Keratinocyte (primary cell): ENCODE measurements around the gene ZNF644. TPM values are rescaled to one million over a fixed set of nuclear protein-coding genes. Genes with fewer than 3 reads are reported as not detected.

ENCODE experiments used
- DNase-seq: peaks from one replicate; pipeline ENCODE4 v3.0.0-alpha.2; 2011; ENCODE audit warnings: low read depth, missing footprints, low spot score
- FAIRE-seq: peaks from 2 replicates; lab custom pipeline; 2011; peaks lifted over from hg19 to GRCh38; lab: Jason Lieb, UNC
- H2AFZ ChIP-seq: 2 replicates; pipeline ENCODE4 v1.6.0; 2012; ENCODE audit warnings: low read length, control low read depth, inconsistent platforms; ENCODE audit not compliant: control insufficient read depth
- H3K27ac ChIP-seq: 2 replicates; pipeline ENCODE4 v1.5.1; 2011; ENCODE audit warnings: low read length; ENCODE audit not compliant: control insufficient read depth, insufficient read depth
- H3K27me3 ChIP-seq: 3 replicates; pipeline ENCODE4 v1.6.0; 2011; ENCODE audit warnings: low read length; ENCODE audit not compliant: control insufficient read depth, insufficient read depth; ENCODE audit errors: extremely low read depth
- H3K36me3 ChIP-seq, 2 experiments: 2 replicates in 1 of 2; 3 replicates in 1 of 2; pipeline ENCODE4 v1.5.1; 2011; ENCODE audit warnings: low read length in 2 of 2, mild to moderate bottlenecking in 1 of 2; ENCODE audit not compliant: control insufficient read depth in 2 of 2, insufficient read depth in 2 of 2; ENCODE audit errors: extremely low read depth in 1 of 2
- H3K4me1 ChIP-seq: 3 replicates; pipeline ENCODE4 v1.5.1; 2011; ENCODE audit warnings: low read length; ENCODE audit not compliant: control insufficient read depth, insufficient read depth; ENCODE audit errors: extremely low read depth
- H3K4me2 ChIP-seq: 3 replicates; pipeline ENCODE4 v1.6.0; 2011; ENCODE audit warnings: low read depth, low read length; ENCODE audit not compliant: control insufficient read depth, insufficient read depth; ENCODE audit errors: extremely low read depth
- H3K4me3 ChIP-seq, 3 experiments: fragments of 200-600 bp in 1 of 3; sonication (generic) in 1 of 3; 2 replicates in 2 of 3; 3 replicates in 1 of 3; pipeline ENCODE4 v1.5.1; 2011 to 2016; ENCODE audit warnings: low read length in 3 of 3, mild to moderate bottlenecking in 3 of 3, control low read depth in 2 of 3, inconsistent platforms in 1 of 3, low read depth in 1 of 3, mixed read lengths in 1 of 3, mixed run types in 1 of 3, moderate library complexity in 1 of 3; ENCODE audit not compliant: control insufficient read depth in 2 of 3, insufficient read depth in 2 of 3; ENCODE audit errors: extremely low read depth in 1 of 3
- H3K79me2 ChIP-seq: 2 replicates; pipeline ENCODE4 v1.6.0; 2012; ENCODE audit warnings: low read length; ENCODE audit not compliant: control insufficient read depth, insufficient read depth
- H3K9ac ChIP-seq: 3 replicates; pipeline ENCODE4 v1.6.0; 2011; ENCODE audit warnings: low read length; ENCODE audit not compliant: control insufficient read depth, insufficient read depth; ENCODE audit errors: extremely low read depth
- H3K9me1 ChIP-seq: 3 replicates; pipeline ENCODE4 v1.6.0; 2011; ENCODE audit warnings: low read length; ENCODE audit not compliant: control insufficient read depth, insufficient read depth; ENCODE audit errors: extremely low read depth
- H3K9me3 ChIP-seq: 2 replicates; pipeline ENCODE4 v1.5.1; 2012; ENCODE audit warnings: low read depth, low read length; ENCODE audit not compliant: control insufficient read depth
- H4K20me1 ChIP-seq: 3 replicates; pipeline ENCODE4 v1.6.0; 2011; ENCODE audit warnings: low read length; ENCODE audit not compliant: control insufficient read depth, insufficient read depth; ENCODE audit errors: extremely low read depth
- CTCF ChIP-seq, 3 experiments: IDR thresholded peaks in 1 of 3; conservative IDR thresholded peaks in 1 of 3; optimal IDR thresholded peaks in 1 of 3; 2 replicates in 2 of 3; 3 replicates in 1 of 3; pipeline versions ENCODE3 to v1.5.1; 2011; ENCODE audit warnings: low read length in 3 of 3, mild to moderate bottlenecking in 3 of 3, moderate library complexity in 2 of 3, control low read depth in 1 of 3, inconsistent platforms in 1 of 3; ENCODE audit not compliant: insufficient read depth in 2 of 3; ENCODE audit errors: extremely low read depth in 1 of 3
- EZH2 ChIP-seq: IDR thresholded peaks from one replicate; pipeline ENCODE4 v1.6.1; 2012; ENCODE audit warnings: inconsistent platforms, mild to moderate bottlenecking, low read length, moderate library complexity
- dilution Hi-C: fragments of 300-500 bp; cut with MboI; formaldehyde crosslinking; loops from one replicate; pipeline ENCODE4 v1.7.0; 2020; ENCODE audit warnings: low sequenced_read_pairs; ENCODE audit not compliant: extremely low pct_ligation_motif_present
- polyA plus RNA-seq, 5 experiments: library from polyadenylated mRNA; depleted of rRNA in 3 of 5; stranded (reverse) in 3 of 5; stranded (forward) in 1 of 5; unstranded in 1 of 5; fragments of >200 nt; gene quantifications; 1 replicate in 1 of 5; 2 replicates in 3 of 5; 3 replicates in 1 of 5; pipeline versions ENCODE4 v1.2.1 to v1.2.3, GENCODE V29; 2011 to 2012; ENCODE audit warnings: missing spikeins in 2 of 5, low read depth in 1 of 5, low replicate concordance in 1 of 5

Gene ZNF644
- polyA plus RNA-seq, 1 donor (not counting 4 experiments of a cell fraction or from before 2014, with no cell fraction given), result 19.1 TPM

GRCh38 chr1:90924982-90925381 is 96.9 kb downstream of the ZNF644 start:
- FAIRE-seq (no peak), DNase-seq (no peak)
- no peaks in the 10 kb centered on the region for H3K9me1 ChIP-seq
- H4K20me1 ChIP-seq, result no peaks in the 10 kb centered on the region
- no peaks in the 10 kb centered on the region for H3K9me3 ChIP-seq
- no peak overlapping the region for H3K9ac ChIP-seq
- H3K4me2 ChIP-seq, result no peak overlapping the region
- dilution Hi-C loops, result no loop called here
- no peak overlapping the region for H2AFZ ChIP-seq
- no peak overlapping the region for H3K4me3 ChIP-seq
- no peak overlapping the region for H3K27ac ChIP-seq
- peaks cover 11% of the 10 kb centered on the region for H3K4me1 ChIP-seq
- no peaks in the 10 kb centered on the region for H3K27me3 ChIP-seq
- no peak for TF ChIP-seq CTCF (optimal IDR thresholded peaks at IDR 0.05 in 1 of 3, IDR thresholded peaks at IDR 0.05 in 1 of 3, conservative IDR thresholded peaks at IDR 0.05 in 1 of 3; ENCODE audit: extremely low read depth in 1 of 3, insufficient read depth in 2 of 3, low read length in 3 of 3)
- no peak for TF ChIP-seq EZH2
- H3K79me2 ChIP-seq, result peaks cover 81% of the 10 kb centered on the region
- no peaks in the 10 kb centered on the region for H3K36me3 ChIP-seq

- Histone ChIP-seq H3K4me2 (no peak overlapping the region), H3K9me3 (no peaks in the 10 kb centered on the region), H3K4me1 (peaks cover 11% of the 10 kb centered on the region), H3K79me2 (peaks cover 82% of the 10 kb centered on the region), H3K27me3 (no peaks in the 10 kb centered on the region), H3K36me3 (no peaks in the 10 kb centered on the region), H4K20me1 (no peaks in the 10 kb centered on the region), H3K9ac (no peak overlapping the region), H3K27ac (no peak overlapping the region), H3K9me1 (no peaks in the 10 kb centered on the region), H2AFZ (no peak overlapping the region), H3K4me3 (no peak overlapping the region)
- DNase-seq, result no peak
- dilution Hi-C loops, result no loop called here
- TF ChIP-seq CTCF (optimal IDR thresholded peaks at IDR 0.05 in 1 of 3, IDR thresholded peaks at IDR 0.05 in 1 of 3, conservative IDR thresholded peaks at IDR 0.05 in 1 of 3; ENCODE audit: extremely low read depth in 1 of 3, insufficient read depth in 2 of 3, low read length in 3 of 3) (no peak), EZH2 (no peak)
- FAIRE-seq, result no peak
Observed at GRCh38 chr1:90922996-90923395, 98.8 kb downstream of the ZNF644 start.
